Measurements from ENCODE around the gene BRME1.

- no peak for TF ChIP-seq HOXA5 (CRISPR knock-in tag; IDR thresholded peaks at IDR 0.05)
- TF ChIP-seq ZNF34 (CRISPR knock-in tag; IDR thresholded peaks at IDR 0.05; ENCODE audit: borderline replicate concordance) = no peak
- no peak for TF ChIP-seq POLR2A (IDR thresholded peaks at IDR 0.05; ENCODE audit: insufficient read depth in 1 of 2, low read depth in 2 of 2, low read length in 2 of 2)
- no peak for TF ChIP-seq TRIM24 (CRISPR knock-in tag; IDR thresholded peaks at IDR 0.05)
- no peak for TF ChIP-seq YY1 (IDR thresholded peaks at IDR 0.05; ENCODE audit: insufficient read depth, insufficient replicate concordance, low read depth, low read length)
Observed at GRCh38 chr19:13872339-13872694, 33.6 kb downstream of the BRME1 start.
